ENCODE results near the gene ATP6V1B1.

DNA sequence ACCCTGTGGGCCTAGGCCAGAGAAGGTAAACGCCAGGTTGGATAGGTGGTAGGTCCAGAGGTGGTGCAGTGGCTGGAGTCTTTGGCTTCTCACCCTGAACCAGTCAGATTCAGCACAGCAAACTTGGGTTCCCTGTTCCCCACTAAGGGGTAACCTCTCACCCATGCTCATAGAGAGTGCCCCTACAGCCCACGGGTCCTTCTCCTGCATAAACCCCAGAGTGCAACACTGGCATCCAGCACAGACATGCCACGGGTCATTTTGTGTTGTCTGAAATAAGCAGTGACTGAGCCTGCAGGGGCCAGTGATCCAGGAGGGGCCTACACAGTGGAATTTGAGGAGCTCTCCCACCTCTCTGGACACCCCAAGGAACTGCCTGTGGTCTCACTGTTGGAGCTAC lies 40.5 kb upstream of the ATP6V1B1 start:
- TF ChIP-seq, protein P1, sequence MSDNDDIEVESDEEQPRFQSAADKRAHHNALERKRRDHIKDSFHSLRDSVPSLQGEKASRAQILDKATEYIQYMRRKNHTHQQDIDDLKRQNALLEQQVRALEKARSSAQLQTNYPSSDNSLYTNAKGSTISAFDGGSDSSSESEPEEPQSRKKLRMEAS (IDR thresholded peaks at IDR 0.05; ENCODE audit: low read depth, low read length) = no peak
- TF ChIP-seq, protein P2, sequence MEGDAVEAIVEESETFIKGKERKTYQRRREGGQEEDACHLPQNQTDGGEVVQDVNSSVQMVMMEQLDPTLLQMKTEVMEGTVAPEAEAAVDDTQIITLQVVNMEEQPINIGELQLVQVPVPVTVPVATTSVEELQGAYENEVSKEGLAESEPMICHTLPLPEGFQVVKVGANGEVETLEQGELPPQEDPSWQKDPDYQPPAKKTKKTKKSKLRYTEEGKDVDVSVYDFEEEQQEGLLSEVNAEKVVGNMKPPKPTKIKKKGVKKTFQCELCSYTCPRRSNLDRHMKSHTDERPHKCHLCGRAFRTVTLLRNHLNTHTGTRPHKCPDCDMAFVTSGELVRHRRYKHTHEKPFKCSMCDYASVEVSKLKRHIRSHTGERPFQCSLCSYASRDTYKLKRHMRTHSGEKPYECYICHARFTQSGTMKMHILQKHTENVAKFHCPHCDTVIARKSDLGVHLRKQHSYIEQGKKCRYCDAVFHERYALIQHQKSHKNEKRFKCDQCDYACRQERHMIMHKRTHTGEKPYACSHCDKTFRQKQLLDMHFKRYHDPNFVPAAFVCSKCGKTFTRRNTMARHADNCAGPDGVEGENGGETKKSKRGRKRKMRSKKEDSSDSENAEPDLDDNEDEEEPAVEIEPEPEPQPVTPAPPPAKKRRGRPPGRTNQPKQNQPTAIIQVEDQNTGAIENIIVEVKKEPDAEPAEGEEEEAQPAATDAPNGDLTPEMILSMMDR (IDR thresholded peaks at IDR 0.05 in 2 of 3, conservative IDR thresholded peaks at IDR 0.05 in 1 of 3; ENCODE audit: control insufficient read depth in 2 of 3, extremely low read depth in 1 of 3, insufficient read depth in 1 of 3, low read depth in 3 of 3, low read length in 3 of 3) = no peak
- TF ChIP-seq ATF2 (IDR thresholded peaks at IDR 0.05; ENCODE audit: low read length) = no peak
- no peak for TF ChIP-seq CEBPZ (IDR thresholded peaks at IDR 0.05; ENCODE audit: low read depth, low read length)
- no peak for TF ChIP-seq BCL3 (IDR thresholded peaks at IDR 0.05; ENCODE audit: borderline replicate concordance, insufficient read depth, low read depth, low read length, poor library complexity, severe bottlenecking)
- no peak for TF ChIP-seq CHD4 (IDR thresholded peaks at IDR 0.05)
- TF ChIP-seq POLR2A (IDR thresholded peaks at IDR 0.05; ENCODE audit: low read depth, low read length) = no peak
- no peak for TF ChIP-seq RB1 (IDR thresholded peaks at IDR 0.05; ENCODE audit: borderline replicate concordance)
- no peak for TF ChIP-seq USF2 (IDR thresholded peaks at IDR 0.05; ENCODE audit: borderline replicate concordance, low read depth, low read length)
- no peak for TF ChIP-seq SPI1 (IDR thresholded peaks at IDR 0.05; ENCODE audit: borderline replicate concordance, insufficient read depth, low read depth, low read length)
- TF ChIP-seq PAX8 (IDR thresholded peaks at IDR 0.05) = no peak
- TF ChIP-seq SUZ12 (IDR thresholded peaks at IDR 0.05; ENCODE audit: unreplicated experiment) = no peak
- no peak for TF ChIP-seq EZH2 (IDR thresholded peaks at IDR 0.05; ENCODE audit: borderline replicate concordance, control insufficient read depth, low read depth, low read length)

All from GM12878 (cell line).